Fibroblast of skin of abdomen (primary cell): ENCODE results near the gene KDM2A. TPM values are rescaled to one million over a fixed set of nuclear protein-coding genes. Genes with fewer than 3 reads are reported as not detected.

Experiments used
- DNase-seq: peaks from one replicate; pipeline ENCODE4 v3.0.0-alpha.2; 2013
- polyA plus RNA-seq, 2 experiments: library from polyadenylated mRNA; unstranded; fragments of 120-200 nt; gene quantifications; one replicate each; pipeline ENCODE4 v1.2.1, GENCODE V29; 2013; ENCODE audit not compliant: insufficient read length in 2 of 2

KDM2A gene
- 52.1 TPM for polyA plus RNA-seq (2013, experiment 1 of 2; ENCODE audit: insufficient read length)
- 49.8 TPM for polyA plus RNA-seq (2013, experiment 2 of 2; ENCODE audit: insufficient read length)

GRCh38 chr11:67118801-67119584 is at the start of gene KDM2A:
Gene KDM2A, plus strand, starts transcription at chr11:67119263. Its CDS starts 2,054 bp downstream, at chr11:67121317.
- peak; percentile 99 for DNase-seq

DNA sequence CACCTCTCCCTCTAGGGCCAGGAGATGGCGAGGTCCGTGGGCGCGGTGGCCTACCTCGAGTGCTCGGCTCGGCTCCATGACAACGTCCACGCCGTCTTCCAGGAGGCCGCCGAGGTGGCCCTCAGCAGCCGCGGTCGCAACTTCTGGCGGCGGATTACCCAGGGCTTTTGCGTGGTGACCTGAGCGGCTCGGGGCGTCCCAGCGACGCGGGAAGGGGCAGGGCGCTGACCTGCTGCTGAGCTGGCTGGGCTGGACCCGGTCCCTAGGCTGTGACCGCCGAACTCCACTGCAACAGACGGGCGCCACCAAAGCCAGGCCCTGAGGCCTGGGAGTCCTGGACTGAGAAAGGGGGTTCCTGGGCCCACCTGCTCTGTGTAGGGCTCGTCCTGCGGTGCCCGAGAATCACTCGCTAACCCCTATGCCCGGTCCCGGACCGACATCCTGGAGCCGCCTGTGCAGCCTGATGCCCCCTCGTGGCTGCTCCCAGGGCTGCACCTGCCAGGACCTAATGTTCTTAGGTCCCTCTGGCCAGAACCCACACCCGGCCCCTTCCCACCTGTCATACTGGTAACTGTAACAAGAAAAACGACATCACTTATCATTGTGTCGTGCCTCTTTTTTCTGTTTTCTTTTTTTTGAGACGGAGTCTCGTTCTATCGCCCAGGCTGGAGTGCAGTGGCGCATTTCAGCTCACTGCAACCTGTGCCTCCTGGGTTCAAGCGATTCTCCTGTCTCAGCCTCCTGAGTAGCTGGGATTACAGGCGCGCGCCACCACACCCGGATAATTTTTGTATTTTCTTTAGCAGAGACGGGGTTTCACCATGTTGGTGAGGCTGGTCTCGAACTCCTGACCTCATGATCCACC is 47.4 kb upstream of the KDM2A start:
- peak; percentile 39 for DNase-seq

GRCh38 chr11:67072295-67072694 is 46.8 kb upstream of the KDM2A start:
- no peak for DNase-seq

DNA sequence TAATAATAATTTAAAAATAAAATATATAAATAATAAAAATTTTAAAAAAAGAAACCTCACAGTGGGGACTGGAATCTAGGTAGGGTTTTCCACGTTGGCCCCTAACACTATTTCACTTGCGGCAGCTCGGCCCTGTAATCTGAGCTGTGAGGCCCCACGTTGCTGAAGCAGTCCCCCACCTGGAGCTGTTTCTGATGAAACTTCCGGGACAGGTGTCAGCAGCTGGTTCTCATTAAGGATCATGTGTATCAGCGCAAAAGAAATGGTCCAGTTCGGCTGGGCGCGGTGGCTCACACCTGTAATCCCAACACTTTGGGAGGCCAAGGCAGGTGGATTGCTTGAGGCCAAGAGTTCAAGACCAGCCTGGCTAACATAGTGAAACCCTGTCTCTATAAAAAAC is 45.2 kb upstream of the KDM2A start:
- DNase-seq, result no peak

DNA sequence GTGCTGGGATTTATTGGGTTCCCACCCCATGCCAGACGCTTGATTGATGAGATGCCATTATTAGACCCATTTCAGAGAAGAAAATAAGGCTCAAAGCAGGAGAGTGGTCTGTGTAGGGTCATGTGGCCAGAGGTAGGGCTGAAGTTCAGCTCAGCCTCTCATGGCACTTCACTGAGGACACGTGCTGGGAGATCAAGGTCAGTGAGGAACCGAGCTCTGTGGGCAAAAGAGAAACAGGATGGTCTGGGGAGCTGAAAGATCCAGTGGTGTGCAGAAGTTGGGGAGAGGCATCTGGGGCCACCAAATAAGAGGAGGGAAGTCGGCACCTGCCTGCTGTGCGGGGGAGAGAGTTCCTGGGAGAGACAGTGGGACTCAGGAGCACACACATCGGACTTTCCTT is 42.9 kb upstream of the KDM2A start:
- DNase-seq, result no peak

DNA sequence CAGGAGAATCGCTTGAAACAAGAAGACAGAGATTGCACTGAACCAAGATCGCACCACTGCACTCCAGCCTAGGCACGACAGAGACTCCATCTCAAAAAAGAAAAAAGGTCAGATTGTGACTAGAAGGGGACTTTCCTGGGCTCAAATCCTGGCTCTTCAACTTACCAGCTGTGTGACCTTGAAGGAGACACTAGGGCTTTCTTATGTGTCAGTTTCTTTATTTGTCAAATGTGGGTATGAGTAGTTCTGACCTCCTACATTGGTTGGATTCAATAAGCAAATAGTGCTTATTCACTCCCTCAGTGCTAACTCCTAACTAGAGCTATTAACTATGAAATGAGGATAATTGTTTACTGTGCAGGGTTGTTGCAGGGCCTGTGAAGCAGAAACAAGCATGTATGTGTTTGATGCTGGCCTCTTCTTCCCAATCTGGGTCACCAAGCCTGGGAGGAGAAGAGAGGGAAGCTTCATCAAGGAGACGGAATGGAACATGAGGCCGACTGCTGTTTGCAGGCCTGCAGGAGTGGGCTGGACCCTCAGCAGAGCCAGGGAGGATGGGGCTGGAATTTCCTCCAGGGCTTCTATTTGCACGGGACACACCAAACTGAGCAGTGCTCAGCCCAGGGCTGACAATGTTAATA is 39.9 kb upstream of the KDM2A start:
- no peak for DNase-seq

DNA sequence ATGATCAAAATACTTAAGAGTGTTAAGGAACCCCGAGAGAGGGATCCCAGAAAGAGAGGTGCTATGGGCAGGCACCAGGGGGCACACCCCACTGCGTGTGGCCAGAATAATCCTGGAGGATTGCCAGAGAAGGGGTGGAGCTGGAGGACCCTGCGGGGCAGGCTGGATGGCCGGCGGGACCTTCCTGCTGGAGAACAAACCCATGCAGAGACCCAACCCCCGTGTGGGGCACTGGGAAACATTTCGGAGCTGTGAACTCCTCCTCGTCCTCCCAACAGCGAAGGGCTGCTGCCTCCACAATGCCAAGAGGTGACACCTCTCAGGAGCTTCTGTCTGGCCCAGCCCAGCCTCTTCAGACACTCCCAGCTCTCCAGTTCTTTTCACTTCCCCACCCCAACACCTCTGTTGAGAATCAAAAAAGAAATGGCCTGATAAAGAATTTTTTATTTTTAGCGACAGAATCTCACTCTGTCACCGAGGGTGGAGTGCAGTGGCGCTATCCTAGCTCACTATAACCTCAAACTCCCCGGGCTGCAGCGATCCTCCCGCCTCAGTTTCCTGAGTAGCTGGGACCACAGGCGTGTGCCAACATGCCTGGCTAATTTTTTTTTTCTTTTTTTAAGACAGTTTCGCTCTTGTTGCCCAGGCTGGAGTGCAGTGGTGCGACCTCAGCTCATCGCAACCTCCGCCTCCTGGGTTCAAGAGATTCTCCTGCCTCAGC is 36.8 kb upstream of the KDM2A start:
- no peak for DNase-seq

DNA sequence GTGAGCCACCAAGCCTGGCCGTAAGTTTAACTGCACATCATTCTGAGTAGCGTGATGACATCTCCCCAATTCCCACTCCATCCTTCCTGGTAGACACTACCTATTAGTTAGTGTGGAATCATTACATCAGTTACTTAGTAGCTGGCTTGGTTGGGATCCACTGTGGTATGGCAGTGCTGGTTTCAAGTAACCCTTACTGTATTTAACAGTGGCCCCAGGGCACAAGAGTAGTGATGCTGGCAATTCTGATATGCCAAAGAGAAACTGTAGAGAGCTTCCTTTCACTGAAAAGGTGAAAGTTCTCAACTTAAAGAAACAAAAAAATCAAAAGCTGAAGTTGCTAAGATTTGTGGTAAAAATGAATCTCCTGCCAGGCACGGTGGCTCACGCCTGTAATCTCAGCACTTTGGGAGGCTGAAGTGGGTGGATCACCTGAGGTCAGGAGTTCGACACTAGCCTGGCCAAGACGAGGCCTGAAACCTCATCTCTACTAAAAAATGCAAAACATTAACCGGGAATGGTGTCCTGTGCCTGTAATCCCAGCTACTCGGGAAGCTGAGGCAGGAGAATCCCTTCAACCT is 35.2 kb upstream of the KDM2A start:
- DNase-seq, result no peak

GRCh38 chr11:67085617-67086016 is 33.4 kb upstream of the KDM2A start:
- no peak for DNase-seq

DNA sequence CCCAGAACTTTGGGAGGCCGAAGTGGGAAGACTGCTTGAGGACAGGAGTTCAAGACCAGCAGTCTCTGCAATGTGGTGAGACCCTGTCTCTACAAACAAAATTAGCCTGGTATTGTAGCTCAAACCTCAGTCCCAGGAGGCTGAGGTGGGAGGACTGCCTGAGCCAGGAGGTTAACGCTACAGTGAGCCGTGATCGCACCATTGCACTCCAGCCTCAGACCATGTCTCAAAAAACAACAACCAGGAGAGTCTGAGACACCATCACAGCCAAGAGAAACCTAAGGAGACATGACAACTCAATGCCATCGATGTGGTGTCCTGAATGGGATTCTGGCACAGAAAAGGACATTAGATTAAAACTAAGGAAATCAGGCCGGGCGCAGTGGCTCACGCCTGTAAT is 28.3 kb upstream of the KDM2A start:
- DNase-seq, result no peak

DNA sequence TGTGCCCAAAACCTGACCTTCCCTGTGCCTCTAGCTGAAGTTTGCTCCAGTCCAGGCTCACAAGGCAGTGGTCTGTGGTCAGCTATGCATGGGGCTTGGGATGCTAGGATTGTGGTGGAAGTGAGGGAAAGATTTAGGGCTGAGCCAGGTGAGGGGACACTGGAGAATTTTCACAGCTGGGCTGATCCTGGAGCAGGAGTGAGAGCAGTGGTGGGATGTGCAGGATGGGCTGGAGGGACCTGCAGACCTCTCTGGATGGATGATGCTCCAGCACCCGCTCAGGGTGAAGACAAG is 23.9 kb upstream of the KDM2A start:
- DNase-seq, result no peak

DNA sequence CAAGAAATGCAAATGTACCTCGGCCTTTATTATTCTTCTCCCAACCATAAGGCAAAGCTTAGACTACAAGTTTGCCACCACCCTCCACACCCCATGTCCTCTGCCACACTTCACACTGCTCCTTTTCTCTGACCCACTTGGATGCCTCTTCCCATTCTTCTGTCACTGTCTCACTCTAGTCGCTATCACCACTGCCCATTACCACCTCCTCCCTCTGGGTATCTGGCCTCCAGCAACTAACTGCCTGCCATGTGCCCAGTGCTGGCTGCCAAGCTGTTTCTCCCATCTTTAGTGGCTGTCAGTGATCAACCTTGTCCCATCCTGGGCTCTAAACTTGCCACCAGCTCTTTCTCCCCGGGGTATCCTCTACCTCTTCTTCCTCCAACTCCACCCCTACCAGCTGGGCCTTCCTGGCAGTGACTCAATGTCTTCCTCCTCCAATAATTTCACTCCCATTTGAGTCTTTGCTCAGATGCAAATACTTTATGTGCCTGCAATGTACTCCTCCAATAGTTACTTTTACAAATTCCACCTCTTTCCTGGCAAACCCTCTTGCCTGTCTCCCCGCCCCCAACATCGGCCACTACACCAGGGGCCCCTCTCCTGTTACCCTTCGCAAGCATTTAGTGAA is 20.1 kb upstream of the KDM2A start:
- DNase-seq, result no peak

DNA sequence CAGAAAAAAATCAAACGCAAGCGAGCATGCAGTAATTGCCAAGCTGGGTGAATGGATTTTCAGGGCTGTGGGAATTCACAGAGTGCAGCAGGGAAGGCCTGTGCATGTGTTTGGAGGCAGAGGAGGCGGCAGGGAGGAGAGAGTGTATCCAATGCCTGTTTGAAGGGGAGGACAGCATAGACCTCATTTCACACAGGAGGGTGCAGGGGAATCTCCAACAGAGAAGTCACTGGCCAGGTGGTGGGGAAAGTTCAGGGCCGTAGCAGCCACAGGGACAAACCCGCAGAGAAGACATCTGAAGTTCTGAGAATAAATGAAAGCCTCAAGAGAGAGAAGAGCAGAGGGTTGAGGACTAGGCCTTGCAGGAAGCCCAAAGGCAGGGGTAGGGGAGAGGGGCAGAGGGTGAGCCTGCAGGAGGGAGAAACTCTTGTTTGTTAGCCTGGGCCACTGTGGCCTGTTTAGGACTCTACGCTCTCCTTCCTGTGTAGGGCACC is 19.2 kb upstream of the KDM2A start:
- DNase-seq, result no peak

DNA sequence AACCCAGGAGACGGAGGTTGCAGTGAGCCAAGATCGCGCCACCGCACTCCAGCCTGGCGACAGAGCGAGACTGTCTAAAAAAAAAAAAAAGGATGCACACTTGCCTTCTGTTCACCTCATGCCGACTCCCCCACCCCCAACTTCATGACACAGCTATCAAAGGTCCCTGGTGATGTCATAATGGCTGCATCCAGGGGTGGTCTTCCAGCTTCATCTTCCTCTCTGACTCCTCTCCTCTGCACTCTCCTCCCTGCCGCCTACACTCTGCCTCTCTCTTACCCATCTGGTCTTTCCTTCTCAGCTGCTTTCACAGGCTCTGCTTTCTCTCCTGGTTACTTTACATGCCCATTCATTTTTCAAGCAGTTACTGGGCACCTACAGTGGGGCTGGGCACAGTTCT is 16.4 kb upstream of the KDM2A start:
- no peak for DNase-seq

GRCh38 chr11:67105964-67106363 is 13.1 kb upstream of the KDM2A start:
- DNase-seq, result no peak

DNA sequence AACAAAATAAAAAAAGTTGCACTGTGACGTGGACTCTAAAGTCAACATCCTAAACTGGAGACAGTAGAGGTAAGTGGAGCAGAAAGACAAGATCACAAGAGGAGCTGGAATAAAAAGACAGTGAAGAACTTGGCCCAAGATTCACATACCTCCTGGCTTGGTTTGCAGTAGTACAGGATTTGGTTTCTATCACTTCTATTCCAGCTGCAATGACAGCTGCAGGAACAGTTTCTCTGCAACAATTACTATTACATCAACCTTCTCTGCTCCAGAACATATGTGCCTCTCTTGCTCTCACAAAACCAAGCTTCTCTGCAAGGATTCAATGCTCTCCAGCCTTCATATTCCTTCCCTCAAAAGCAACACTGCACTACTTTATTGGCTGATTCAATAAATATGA is 7.8 kb upstream of the KDM2A start:
- peak; percentile 27 for DNase-seq

DNA sequence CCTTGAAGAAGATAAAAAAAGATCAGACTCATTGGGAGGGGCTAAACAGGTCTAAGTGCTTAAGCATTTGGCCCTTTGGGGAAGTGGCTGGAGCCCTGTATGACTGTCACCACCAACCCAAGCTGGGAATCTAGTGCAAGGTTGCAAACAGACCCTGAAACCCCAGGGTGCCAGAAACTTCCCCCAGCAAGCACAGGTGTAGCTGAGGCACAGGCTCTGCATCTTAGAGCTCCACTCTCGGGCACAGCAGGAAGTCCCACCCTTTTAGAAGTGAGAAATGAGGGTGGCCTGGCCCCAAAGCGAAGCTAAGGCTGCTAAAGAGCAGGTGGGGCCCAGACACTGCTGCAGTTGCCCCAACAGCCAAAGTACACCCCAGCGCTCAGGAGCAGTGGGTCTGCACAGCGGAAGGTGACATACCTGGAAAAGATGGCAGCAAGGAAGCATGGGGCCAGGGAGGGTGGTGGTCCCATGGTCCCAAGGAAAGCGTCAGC is 5.8 kb upstream of the KDM2A start:
- DNase-seq, result no peak

DNA sequence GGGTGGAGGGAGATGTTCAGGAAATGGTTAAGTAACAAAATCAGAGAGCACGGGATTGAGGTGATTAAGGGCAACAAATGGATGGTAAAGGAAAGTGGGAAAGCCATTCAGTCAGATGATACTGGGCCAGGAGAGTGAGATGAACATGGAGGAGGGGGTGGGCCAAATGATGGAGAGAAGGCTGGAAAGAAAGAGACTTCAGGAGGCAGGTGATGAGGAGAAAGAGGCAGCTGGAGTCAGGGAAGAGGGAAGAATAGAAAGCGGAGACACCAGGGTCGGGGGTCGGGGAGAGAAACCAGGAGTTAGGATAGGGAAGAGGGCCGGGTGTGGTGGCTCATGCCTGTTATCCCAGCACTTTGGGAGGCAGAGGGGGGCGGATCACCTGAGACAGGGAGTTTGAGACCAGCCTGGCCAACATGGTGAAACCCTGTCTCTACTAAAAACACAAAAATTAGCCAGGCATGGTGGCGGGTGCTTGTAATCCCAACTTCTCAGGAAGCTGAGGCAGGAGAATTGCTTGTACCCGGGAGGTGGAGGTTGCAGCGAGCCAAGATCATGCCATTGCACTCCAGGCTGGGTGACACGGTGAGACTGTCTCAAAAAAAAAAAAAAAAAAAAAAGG is 4.7 kb upstream of the KDM2A start:
- no peak for DNase-seq

DNA sequence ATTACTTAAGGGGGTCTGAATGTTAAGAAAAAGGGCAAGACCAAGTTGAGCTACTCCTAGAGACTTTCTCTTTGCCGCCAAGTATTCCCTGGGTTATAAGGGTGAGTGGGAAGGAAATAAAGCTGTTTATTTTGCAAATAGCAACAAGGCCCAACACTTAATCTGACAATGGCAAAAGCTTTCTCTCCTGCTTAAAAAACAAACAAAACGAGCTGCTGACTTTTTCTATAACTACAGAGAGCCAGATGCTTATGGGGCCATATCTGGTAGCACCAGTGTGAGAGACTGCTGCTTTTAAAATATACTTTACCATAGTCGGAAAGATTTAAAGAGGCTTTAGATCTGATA is 2.3 kb upstream of the KDM2A start:
- no peak for DNase-seq

DNA sequence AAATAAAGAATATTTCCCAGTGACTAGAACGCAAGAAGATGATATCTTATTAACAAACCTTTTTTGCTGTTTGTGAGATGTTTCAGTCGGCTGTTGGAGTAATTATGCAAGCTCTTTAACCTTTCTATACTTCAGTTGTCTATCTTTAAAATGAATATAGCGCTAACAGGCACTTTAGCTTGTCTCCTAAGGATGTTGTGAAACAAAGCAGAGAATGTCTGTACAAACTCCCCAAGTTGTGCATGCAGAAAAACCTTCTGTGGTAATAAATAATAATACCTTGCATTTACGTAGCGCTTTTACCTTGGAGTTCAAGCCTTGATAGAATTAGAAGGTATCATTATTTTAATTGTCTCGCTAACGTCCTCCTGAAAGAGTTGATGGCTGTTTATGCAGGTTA is 1.9 kb upstream of the KDM2A start:
- no peak for DNase-seq

GRCh38 chr11:67117672-67118180 is 1.3 kb upstream of the KDM2A start:
- peak; percentile 10 for DNase-seq
